Bronchial epithelial cell (primary cell): Measurements from ENCODE around the gene NLGN4Y. TPM values are rescaled to one million over a fixed set of nuclear protein-coding genes. Genes with fewer than 3 reads are reported as not detected.

ENCODE experiments used
- DNase-seq: peaks from one replicate; pipeline ENCODE4 v3.0.0-alpha.2; 2010; ENCODE audit warnings: low read depth
- FAIRE-seq: peaks from 2 replicates; lab custom pipeline; 2011; peaks lifted over from hg19 to GRCh38; lab: Jason Lieb, UNC
- H3K27me3 ChIP-seq: 2 replicates; pipeline ENCODE4 v1.5.1; 2011; ENCODE audit warnings: low read length; ENCODE audit not compliant: control insufficient read depth, insufficient read depth
- H3K36me3 ChIP-seq: 2 replicates; pipeline ENCODE4 v1.5.1; 2011; ENCODE audit warnings: low read length; ENCODE audit not compliant: control insufficient read depth, insufficient read depth
- H3K4me3 ChIP-seq: 2 replicates; pipeline ENCODE4 v1.5.1; 2011; ENCODE audit warnings: mild to moderate bottlenecking, low read depth, low read length, control low read depth
- total RNA-seq: library from RNA; depleted of rRNA; stranded (reverse); fragments of >200 nt; gene quantifications from 2 replicates; pipeline ENCODE4 v1.2.1, GENCODE V29; 2014
- TF ChIP-seq, protein P1 (sequence below): IDR thresholded peaks from 2 replicates; pipeline ENCODE4 v1.5.1; 2011; ENCODE audit warnings: mild to moderate bottlenecking, moderate library complexity, low read length, control low read depth, inconsistent platforms; ENCODE audit not compliant: insufficient read depth, severe bottlenecking

NLGN4Y gene
- total RNA-seq, 1 donor from 2014 or later = 14.2 TPM

- H3K27me3 ChIP-seq = no peaks in the 10 kb centered on the region
- no peak overlapping the region for H3K4me3 ChIP-seq
- H3K36me3 ChIP-seq = no peaks in the 10 kb centered on the region
- TF ChIP-seq, protein P1, sequence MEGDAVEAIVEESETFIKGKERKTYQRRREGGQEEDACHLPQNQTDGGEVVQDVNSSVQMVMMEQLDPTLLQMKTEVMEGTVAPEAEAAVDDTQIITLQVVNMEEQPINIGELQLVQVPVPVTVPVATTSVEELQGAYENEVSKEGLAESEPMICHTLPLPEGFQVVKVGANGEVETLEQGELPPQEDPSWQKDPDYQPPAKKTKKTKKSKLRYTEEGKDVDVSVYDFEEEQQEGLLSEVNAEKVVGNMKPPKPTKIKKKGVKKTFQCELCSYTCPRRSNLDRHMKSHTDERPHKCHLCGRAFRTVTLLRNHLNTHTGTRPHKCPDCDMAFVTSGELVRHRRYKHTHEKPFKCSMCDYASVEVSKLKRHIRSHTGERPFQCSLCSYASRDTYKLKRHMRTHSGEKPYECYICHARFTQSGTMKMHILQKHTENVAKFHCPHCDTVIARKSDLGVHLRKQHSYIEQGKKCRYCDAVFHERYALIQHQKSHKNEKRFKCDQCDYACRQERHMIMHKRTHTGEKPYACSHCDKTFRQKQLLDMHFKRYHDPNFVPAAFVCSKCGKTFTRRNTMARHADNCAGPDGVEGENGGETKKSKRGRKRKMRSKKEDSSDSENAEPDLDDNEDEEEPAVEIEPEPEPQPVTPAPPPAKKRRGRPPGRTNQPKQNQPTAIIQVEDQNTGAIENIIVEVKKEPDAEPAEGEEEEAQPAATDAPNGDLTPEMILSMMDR = no peak
- FAIRE-seq = no peak
- no peak for DNase-seq
Observed at GRCh38 chrY:14793674-14794073, 269.3 kb downstream of the NLGN4Y start.

DNA sequence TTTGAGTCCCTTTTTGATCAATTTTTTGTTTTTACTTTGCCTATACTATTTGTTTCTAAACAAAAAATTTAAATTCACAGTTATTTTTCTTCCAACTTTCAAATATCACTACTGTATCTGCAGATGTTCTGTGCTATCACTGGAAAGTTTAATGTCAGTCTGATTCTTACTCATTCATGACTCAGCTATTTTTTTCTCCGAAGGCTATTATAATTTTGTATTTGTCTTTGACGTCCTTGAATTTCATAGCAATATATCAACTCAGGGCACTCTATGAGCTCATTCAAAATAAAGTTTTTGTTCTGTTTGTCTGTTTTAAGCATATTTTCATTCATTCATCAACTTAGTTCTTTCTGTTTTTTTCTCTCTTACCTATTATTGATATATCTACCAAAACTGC is 273.7 kb downstream of the NLGN4Y start:
- Histone ChIP-seq H3K4me3 (no peak overlapping the region), H3K27me3 (no peaks in the 10 kb centered on the region), H3K36me3 (no peaks in the 10 kb centered on the region)
- TF ChIP-seq, protein P1 = no peak
- FAIRE-seq = no peak
- peak; percentile 42 for DNase-seq

DNA sequence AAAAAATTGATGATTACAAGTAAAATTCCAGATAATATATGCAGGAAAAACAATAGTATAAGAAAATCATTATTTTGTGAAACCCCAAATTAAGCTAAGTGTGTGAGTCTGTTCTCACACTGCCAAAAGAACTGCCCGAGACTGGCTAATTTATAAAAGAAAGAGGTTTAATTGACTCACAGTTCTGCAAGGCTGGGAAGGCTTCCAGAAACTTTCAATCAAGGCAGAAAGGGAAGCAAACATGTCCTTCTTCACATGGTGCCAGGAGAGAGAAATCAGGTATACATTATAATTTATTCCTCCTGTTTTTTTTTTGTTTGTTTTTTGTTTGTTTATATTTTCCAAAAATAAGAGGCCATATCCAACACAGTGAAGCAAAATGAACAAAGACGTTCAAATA is 276.8 kb downstream of the NLGN4Y start:
- TF ChIP-seq, protein P1 = no peak
- no peaks in the 10 kb centered on the region for H3K36me3 ChIP-seq
- H3K27me3 ChIP-seq = no peaks in the 10 kb centered on the region

DNA sequence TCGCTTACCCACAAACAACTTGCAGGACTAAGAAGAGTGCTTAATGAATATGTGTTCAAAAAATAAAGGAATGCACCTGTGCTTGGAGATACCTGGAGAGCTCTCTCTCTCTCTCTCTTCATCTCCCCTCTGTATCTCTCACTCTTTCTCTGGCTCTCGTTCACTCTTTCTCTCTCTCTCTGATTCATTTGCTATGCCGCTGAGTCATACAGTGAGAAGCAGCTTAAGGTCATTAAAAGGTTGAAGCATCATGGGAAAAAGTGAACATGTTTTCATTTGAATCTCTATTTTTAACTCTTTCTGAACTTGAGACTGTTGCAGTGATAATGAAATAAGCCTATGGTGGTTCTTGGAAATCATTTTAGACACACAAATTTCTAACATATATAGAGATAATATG is 277.8 kb downstream of the NLGN4Y start:
- TF ChIP-seq, protein P1 = no peak
- DNase-seq (peak; percentile 45), FAIRE-seq (no peak)
- H3K27me3 ChIP-seq = no peaks in the 10 kb centered on the region
- no peaks in the 10 kb centered on the region for H3K36me3 ChIP-seq
- no peak overlapping the region for H3K4me3 ChIP-seq

More for the DNA sequence above, 276.8 kb downstream of the NLGN4Y start:
- no peak overlapping the region for H3K4me3 ChIP-seq
- DNase-seq = no peak
- FAIRE-seq = no peak

DNA sequence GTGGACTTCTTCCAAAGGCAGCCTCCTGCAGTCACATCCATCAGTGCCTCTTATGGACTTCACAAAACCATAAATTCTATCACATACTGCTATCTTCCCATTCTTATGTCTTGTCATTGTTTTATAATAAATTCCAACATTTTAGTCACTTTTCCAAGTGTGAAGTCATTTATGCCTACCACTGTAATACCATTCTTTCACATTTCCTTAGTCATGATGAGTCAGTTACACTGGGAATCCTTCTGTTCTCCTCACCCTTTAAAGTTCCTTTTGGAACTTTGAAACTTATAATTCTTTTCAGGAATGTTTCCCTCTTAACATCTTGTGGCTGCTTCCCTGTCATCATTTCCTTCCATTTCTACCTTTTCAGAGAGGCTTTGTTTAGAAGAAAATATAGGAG is 279.7 kb downstream of the NLGN4Y start:
- FAIRE-seq (no peak), DNase-seq (peak; percentile 67)
- H3K36me3 ChIP-seq = no peaks in the 10 kb centered on the region
- H3K4me3 ChIP-seq = no peak overlapping the region
- H3K27me3 ChIP-seq = no peaks in the 10 kb centered on the region
- TF ChIP-seq, protein P1 = no peak

DNA sequence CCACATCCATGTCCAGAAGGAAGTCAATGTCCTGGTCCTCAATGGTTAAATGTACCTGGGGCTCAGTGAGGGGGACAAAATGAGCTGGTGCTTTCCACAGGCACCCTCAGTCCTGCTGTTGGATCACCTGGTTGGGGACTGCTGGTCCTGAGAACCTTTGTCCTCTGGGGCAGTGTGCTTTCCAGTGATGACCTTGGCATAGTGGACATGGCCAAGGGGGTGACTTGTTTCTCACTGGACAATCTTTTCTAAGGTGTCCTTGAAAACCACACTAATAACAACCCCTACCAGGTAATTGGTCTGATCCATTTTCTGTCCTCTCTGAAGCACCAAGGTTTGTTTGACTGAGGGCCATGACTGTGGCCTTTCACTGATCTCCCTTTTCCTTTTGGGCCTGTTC is 294.1 kb downstream of the NLGN4Y start:
- no peak for FAIRE-seq

More for the DNA sequence above, 294.1 kb downstream of the NLGN4Y start:
- no peak for DNase-seq
- Histone ChIP-seq H3K27me3 (no peaks in the 10 kb centered on the region), H3K4me3 (no peak overlapping the region), H3K36me3 (no peaks in the 10 kb centered on the region)
- TF ChIP-seq, protein P1 = no peak
